ENCODE measurements around the gene MKRN2OS. TPM values are rescaled to one million over a fixed set of nuclear protein-coding genes. Genes with fewer than 3 reads are reported as not detected.
A peak's percentile ranks its signal among the peaks of the same experiment; 100 is the strongest.

The MKRN2OS gene
- total RNA-seq, 1 donor from 2014 or later: not detected

DNA sequence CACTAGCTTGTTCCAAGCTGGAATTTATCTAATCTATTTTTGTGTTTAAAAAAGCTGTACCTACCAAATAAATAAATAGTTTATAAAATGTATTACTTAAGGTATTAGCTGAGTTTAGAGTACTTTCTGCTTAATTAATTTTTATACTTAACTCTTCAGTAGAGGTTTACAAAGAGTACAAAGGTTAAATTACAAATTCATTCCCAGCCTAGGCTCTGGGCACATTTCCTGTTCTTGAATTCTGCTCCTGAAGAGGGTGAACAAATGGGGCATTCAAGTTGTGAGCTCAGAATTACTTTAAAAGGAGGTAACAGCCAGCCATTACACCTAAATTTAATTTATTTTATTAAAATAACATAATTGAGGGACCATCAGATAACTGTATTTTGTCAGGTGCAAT is 38.0 kb upstream of the MKRN2OS start:
- ChIA-PET POLR2A (no interaction called here), CTCF (interaction anchor here (0.6 kb wide), 1 partner anchor 306 kb away, joined by 4 read pairs; no protein-coding TSS in a partner anchor)
- intact Hi-C loops (cut with micrococcal nuclease): no loop called here
- Mint-ChIP-seq H3K27me3 (no peaks in the 10 kb centered on the region), H3K4me1 (peaks cover 11% of the 10 kb centered on the region), H3K36me3 (ENCODE audit: low read depth) (peaks cover 90% of the 10 kb centered on the region), H3K9me3 (no peaks in the 10 kb centered on the region), H3K27ac (no peak overlapping the region), H3K4me3 (no peak overlapping the region)
- DNase-seq: no peak
- no peak for ATAC-seq (ENCODE audit: low read depth)
- TF ChIP-seq CTCF (IDR thresholded peaks at IDR 0.05): no peak

GRCh38 chr3:12582730-12583129 is 37.4 kb upstream of the MKRN2OS start:
- Mint-ChIP-seq H3K27ac (no peak overlapping the region), H3K27me3 (no peaks in the 10 kb centered on the region), H3K9me3 (no peaks in the 10 kb centered on the region), H3K4me1 (peaks cover 11% of the 10 kb centered on the region), H3K36me3 (ENCODE audit: low read depth) (peaks cover 88% of the 10 kb centered on the region), H3K4me3 (no peak overlapping the region)
- CTCF ChIA-PET: no interaction called here
- no peak for TF ChIP-seq CTCF (IDR thresholded peaks at IDR 0.05)
- ATAC-seq (ENCODE audit: low read depth): no peak
- intact Hi-C loops (cut with micrococcal nuclease): no loop called here
- DNase-seq: no peak
- POLR2A ChIA-PET: interaction anchor here (0.8 kb wide), 1 partner anchor 11 kb away, joined by 4 read pairs; no protein-coding TSS in a partner anchor

DNA sequence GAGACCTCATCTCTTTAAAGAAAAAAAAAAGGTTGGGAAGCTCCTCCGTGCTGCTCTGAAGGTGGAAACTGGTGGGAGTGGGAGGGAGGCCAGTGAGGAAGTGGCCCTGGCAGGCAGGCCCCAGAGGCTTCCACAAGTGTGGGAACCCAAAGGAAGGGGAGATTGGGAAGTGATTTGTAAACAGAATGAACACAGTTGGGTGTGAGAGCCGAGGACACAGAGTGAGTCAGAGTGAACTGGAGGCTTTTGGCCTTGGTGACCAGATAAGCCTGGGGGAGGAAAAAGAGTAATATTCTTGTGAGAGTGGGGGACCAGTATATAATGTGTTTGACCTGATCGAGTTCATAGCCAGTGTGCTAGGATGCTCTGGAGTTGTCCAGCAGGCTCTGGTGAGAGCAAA is 34.6 kb upstream of the MKRN2OS start:
- H3K4me1 Mint-ChIP-seq: peaks cover 6% of the 10 kb centered on the region
- H3K27ac Mint-ChIP-seq: peak overlapping the region; percentile 50
- DNase-seq (no peak), ATAC-seq (ENCODE audit: low read depth) (no peak)
- H3K36me3 Mint-ChIP-seq (ENCODE audit: low read depth): peaks cover 91% of the 10 kb centered on the region
- POLR2A ChIA-PET: no interaction called here
- intact Hi-C loops (cut with micrococcal nuclease): no loop called here
- no peak overlapping the region for H3K4me3 Mint-ChIP-seq
- no peaks in the 10 kb centered on the region for H3K27me3 Mint-ChIP-seq
- CTCF ChIA-PET: no interaction called here
- peaks cover 7% of the 10 kb centered on the region for H3K9me3 Mint-ChIP-seq
- no peak for TF ChIP-seq CTCF (IDR thresholded peaks at IDR 0.05)

DNA sequence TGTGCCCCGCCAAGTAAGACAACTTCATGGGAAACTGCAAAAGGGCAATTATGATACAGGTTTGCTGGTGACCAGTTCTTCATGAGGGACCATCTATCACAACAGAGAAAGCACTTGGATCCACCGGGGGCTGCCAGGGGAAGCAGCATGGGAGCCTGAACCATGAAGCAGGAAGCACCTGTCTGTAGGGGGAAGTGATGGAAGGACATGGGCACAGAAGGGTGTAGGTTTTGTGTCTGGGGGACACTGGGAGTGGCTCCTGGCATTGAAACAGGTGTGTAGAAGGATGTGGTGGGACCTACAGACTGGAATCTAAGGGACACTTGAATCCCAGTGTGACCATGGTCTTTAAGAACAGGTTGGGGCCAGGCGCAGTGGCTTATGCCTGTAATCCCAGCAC is 34.2 kb upstream of the MKRN2OS start:
- DNase-seq (no peak), ATAC-seq (ENCODE audit: low read depth) (no peak)
- no peak for TF ChIP-seq CTCF (IDR thresholded peaks at IDR 0.05)
- ChIA-PET CTCF (no interaction called here), POLR2A (no interaction called here)
- H3K4me3 Mint-ChIP-seq: no peak overlapping the region
- intact Hi-C loops (cut with micrococcal nuclease): no loop called here
- H3K27me3 Mint-ChIP-seq: no peaks in the 10 kb centered on the region
- peaks cover 7% of the 10 kb centered on the region for H3K9me3 Mint-ChIP-seq
- H3K36me3 Mint-ChIP-seq (ENCODE audit: low read depth): peaks cover 91% of the 10 kb centered on the region
- peaks cover 6% of the 10 kb centered on the region for H3K4me1 Mint-ChIP-seq
- peak overlapping the region; percentile 50 for H3K27ac Mint-ChIP-seq

- CTCF ChIA-PET: interaction anchor here (1.1 kb wide), 1 partner anchor 443 kb away, joined by 3 read pairs; no protein-coding TSS in a partner anchor
- peaks cover 91% of the 10 kb centered on the region for H3K36me3 Mint-ChIP-seq (ENCODE audit: low read depth)
- DNase-seq (no peak), ATAC-seq (ENCODE audit: low read depth) (no peak)
- H3K27ac Mint-ChIP-seq: no peak overlapping the region
- no peaks in the 10 kb centered on the region for H3K27me3 Mint-ChIP-seq
- intact Hi-C loops (cut with micrococcal nuclease): no loop called here
- no peak for TF ChIP-seq CTCF (IDR thresholded peaks at IDR 0.05)
- peaks cover 7% of the 10 kb centered on the region for H3K9me3 Mint-ChIP-seq
- no peak overlapping the region for H3K4me3 Mint-ChIP-seq
- POLR2A ChIA-PET: interaction anchor here (0.7 kb wide), 1 partner anchor 83 kb away, joined by 3 read pairs; no protein-coding TSS in a partner anchor
- peaks cover 6% of the 10 kb centered on the region for H3K4me1 Mint-ChIP-seq
These were observed 33.4 kb upstream of the MKRN2OS start for GRCh38 chr3:12578742-12579141.

All from activated B cell treated with CpG ODN at 0.5 μM for 24 hours (primary cell).